HepG2 (cell line): Measurements from ENCODE around the gene RPS17. TPM values are rescaled to one million over a fixed set of nuclear protein-coding genes. Genes with fewer than 3 reads are reported as not detected.
"Not testable (repeated sequence)": the region's sequence is repeated elsewhere in the genome, so short reads cannot be mapped to it uniquely, and the experiment has no call there.

Experiments used
- ATAC-seq: fragments of 200-7000 bp; cut with Tn5 transposase; 3 replicates; pipeline ENCODE4 v1.9.1; 2020; ENCODE audit warnings: mild to moderate bottlenecking, moderate library complexity
- BruUV-seq: library from RNA; stranded (reverse); fragments of 400-500 nt; replicated peaks from 2 replicates; lab custom pipeline; 2021; lab: Mats Ljungman, UMichigan
- CTCF ChIA-PET: fragments of 300-600 bp; formaldehyde crosslinking; extraction: SDS; loops from one replicate; lab custom pipeline; 2021; ENCODE audit warnings: low total read pairs, inconsistent platforms, low intra/inter-chr PET ratio; lab: Yijun Ruan, JAX
- POLR2A ChIA-PET: fragments of 350-600 bp; sonication (Branson Sonifier 250); formaldehyde crosslinking; loops from one replicate; lab custom pipeline; 2020; ENCODE audit warnings: antibody characterized with exemption, inconsistent platforms; lab: Yijun Ruan, JAX
- DNase-seq: peaks from one replicate; pipeline ENCODE4 v3.0.0-alpha.2; 2015; ENCODE audit warnings: low spot score
- FAIRE-seq: peaks from 3 replicates; lab custom pipeline; 2011; peaks lifted over from hg19 to GRCh38; lab: Jason Lieb, UNC
- H2AFZ ChIP-seq: one replicate; pipeline ENCODE4 v1.6.1; 2011; ENCODE audit warnings: low read length, inconsistent platforms
- H3K27ac ChIP-seq: fragments of 300-600 bp; 3 replicates; pipeline ENCODE4 v1.8.0; 2011; ENCODE audit warnings: mixed run types, mild to moderate bottlenecking, mixed read lengths, low read length, inconsistent platforms; ENCODE audit not compliant: insufficient read depth; ENCODE audit errors: extremely low read length
- H3K27me3 ChIP-seq, 2 experiments: fragments of 200-600 bp in 1 of 2; 2 replicates in 1 of 2; 3 replicates in 1 of 2; pipeline versions ENCODE4 v1.6.0 to v1.8.0; 2011; ENCODE audit warnings: low read length in 2 of 2, mild to moderate bottlenecking in 2 of 2, moderate library complexity in 2 of 2, inconsistent platforms in 1 of 2; ENCODE audit not compliant: insufficient read depth in 2 of 2, control insufficient read depth in 1 of 2
- H3K36me3 ChIP-seq, 2 experiments: fragments of 200-600 bp in 1 of 2; replicated peaks in 1 of 2; 2 replicates in 1 of 2; 3 replicates in 1 of 2; pipeline versions ENCODE4 v1.5.1 to v1.8.0; 2011; ENCODE audit warnings: low read length in 2 of 2, inconsistent platforms in 1 of 2; ENCODE audit not compliant: insufficient read depth in 2 of 2, control insufficient read depth in 1 of 2
- H3K4me1 ChIP-seq: 2 replicates; pipeline ENCODE4 v1.5.1; 2012; ENCODE audit warnings: low read length, inconsistent platforms; ENCODE audit not compliant: insufficient read depth
- H3K4me2 ChIP-seq: 2 replicates; pipeline ENCODE4 v1.6.0; 2011; ENCODE audit warnings: low read depth, low read length, inconsistent platforms
- H3K4me3 ChIP-seq, 3 experiments: fragments of 200-600 bp in 1 of 3; sonication (generic), shearing (Covaris generic) in 1 of 3; replicated peaks in 1 of 3; 2 replicates each; pipeline ENCODE4 v1.5.1; 2011 to 2016; ENCODE audit warnings: low read length in 3 of 3, inconsistent platforms in 2 of 3, low read depth in 2 of 3, mild to moderate bottlenecking in 2 of 3, control low read depth in 1 of 3, mixed read lengths in 1 of 3; ENCODE audit not compliant: insufficient read depth in 1 of 3
- H3K79me2 ChIP-seq: one replicate; pipeline ENCODE4 v1.6.1; 2011; ENCODE audit warnings: low read length, inconsistent platforms; ENCODE audit not compliant: insufficient read depth
- H3K9ac ChIP-seq: 2 replicates; pipeline ENCODE4 v1.6.0; 2011; ENCODE audit warnings: mild to moderate bottlenecking, low read depth, low read length, inconsistent platforms; ENCODE audit not compliant: insufficient read depth
- H3K9me3 ChIP-seq: 2 replicates; pipeline ENCODE4 v1.5.1; 2012; ENCODE audit warnings: mild to moderate bottlenecking, low read length
- H4K20me1 ChIP-seq: 2 replicates; pipeline ENCODE4 v1.6.0; 2011; ENCODE audit warnings: inconsistent platforms, mild to moderate bottlenecking, low read length, moderate library complexity; ENCODE audit not compliant: insufficient read depth
- HNF4A ChIP-seq: sonication (generic); formaldehyde crosslinking; IDR thresholded peaks from 2 replicates; pipeline ENCODE4 v1.4.0; 2020; ENCODE audit warnings: missing genetic modification reagents
- NR3C1 ChIP-seq: sonication (generic); formaldehyde crosslinking; IDR thresholded peaks from 2 replicates; pipeline ENCODE4 v1.4.0; 2020; ENCODE audit warnings: missing genetic modification reagents
- PHF5A ChIP-seq: IDR thresholded peaks from one replicate; pipeline ENCODE4 v1.6.1; 2018; ENCODE audit warnings: low read depth, missing genetic modification reagents; ENCODE audit not compliant: unreplicated experiment
- SMAD1 ChIP-seq: sonication (generic); formaldehyde crosslinking; IDR thresholded peaks from 2 replicates; pipeline ENCODE4 v1.4.0; 2020; ENCODE audit warnings: missing genetic modification reagents, low read depth, mild to moderate bottlenecking, borderline replicate concordance
- TCF7 ChIP-seq: sonication (generic); IDR thresholded peaks from 2 replicates; pipeline ENCODE4 v1.6.1; 2016; ENCODE audit warnings: antibody characterized with exemption, low read depth
- XBP1 ChIP-seq: sonication (generic); formaldehyde crosslinking; IDR thresholded peaks from 2 replicates; pipeline ENCODE4 v1.5.0; 2020; ENCODE audit warnings: missing genetic modification reagents
- ZNF275 ChIP-seq: sonication (generic); formaldehyde crosslinking; IDR thresholded peaks from 2 replicates; pipeline ENCODE4 v1.8.0; 2022; ENCODE audit warnings: missing genetic modification reagents, mild to moderate bottlenecking, inconsistent platforms, borderline replicate concordance
- ZNF878 ChIP-seq: sonication (generic); formaldehyde crosslinking; IDR thresholded peaks from 2 replicates; pipeline ENCODE4 v1.8.1; 2023; ENCODE audit warnings: mild to moderate bottlenecking, missing genetic modification reagents, moderate library complexity
- WGBS: methylation state at CpG from one replicate; pipeline ENCODE4 v1.1.6; 2017; ENCODE audit warnings: low lambda C conversion rate; 5-methylcytosine and 5-hydroxymethylcytosine counted together
- in situ Hi-C: cut with HindIII; loops from 2 replicates; pipeline ENCODE4 v1.10.0; 2017; ENCODE audit warnings: low pct_unique_long_range_greater_than_20kb; ENCODE audit not compliant: extremely low pct_ligation_motif_present
- intact Hi-C: fragments of 100-400 bp; cut with micrococcal nuclease; formaldehyde crosslinking; loops from one replicate; pipeline ENCODE4 v1.10.0; 2022; ENCODE audit not compliant: unreplicated experiment
- polyA plus RNA-seq, 8 experiments: library from polyadenylated mRNA; depleted of rRNA in 3 of 8; stranded (reverse) in 7 of 8; unstranded in 1 of 8; fragments of >200 nt; fragmentation: Illumina TruSeq in 4 of 8; extraction: Trizol in 4 of 8; gene quantifications; 2 replicates each; pipeline versions ENCODE4 v1.2.1 to v1.2.3, GENCODE V29; 2011 to 2016; ENCODE audit warnings: low read depth in 4 of 8, missing spikeins in 1 of 8, mixed read lengths in 1 of 8; ENCODE audit not compliant: insufficient read depth in 1 of 8
- total RNA-seq, 5 experiments: library from RNA; depleted of rRNA; stranded (reverse); fragments of >200 nt; fragmentation: Illumina TruSeq; extraction: Trizol; gene quantifications; 2 replicates each; pipeline ENCODE4 v1.2.3, GENCODE V29; 2016; ENCODE audit warnings: low read depth in 1 of 5

RPS17 gene
- total and polyA plus RNA-seq, 2 of the 13 experiments (the other 11 are each of a cell fraction or from before 2014, with no cell fraction given): 2,570 to 5,021 TPM

DNA sequence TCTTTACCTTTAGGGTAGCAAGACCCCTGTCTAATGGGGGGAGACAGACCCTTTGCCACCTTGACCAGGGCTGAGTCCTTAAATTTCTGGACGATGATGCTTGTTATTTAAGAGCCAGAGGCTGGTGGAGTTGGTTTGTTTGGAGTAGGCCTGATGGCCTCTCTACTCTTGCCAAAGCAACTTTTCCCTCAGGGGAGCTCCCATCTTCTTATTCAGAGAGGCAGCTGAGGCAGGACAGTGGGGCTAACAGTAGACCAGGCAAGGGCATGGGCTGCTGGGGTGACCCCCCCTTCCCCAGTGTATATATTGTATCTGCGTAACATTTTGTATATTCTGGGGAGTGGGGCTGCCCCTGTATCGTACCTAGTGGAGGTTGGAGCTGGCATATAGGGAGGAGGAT lies 10.3 kb downstream of the RPS17 start:
- DNase-seq: no peak
- no peak overlapping the region for H3K4me2 ChIP-seq
- no peak overlapping the region for H3K9ac ChIP-seq
- ChIA-PET CTCF (no interaction called here), POLR2A (interaction anchor here (1.8 kb wide), 1 partner anchor 10 kb away, joined by 17 read pairs; the partner anchor contains the start of gene RPS17)
- no peaks in the 10 kb centered on the region for H4K20me1 ChIP-seq
- H3K27me3 ChIP-seq: no peaks in the 10 kb centered on the region
- in situ Hi-C loops (no loop called here), intact Hi-C loops (loop anchor here (2.0 kb wide), 1 partner anchor 471 kb away; no protein-coding TSS in a partner anchor)
- H3K36me3 ChIP-seq: peaks cover 4 to 9% of the 10 kb centered on the region in 2 experiments; a peak in 2 of 5 replicates
- H3K27ac ChIP-seq: no peak overlapping the region
- H3K9me3 ChIP-seq: no peaks in the 10 kb centered on the region
- no peaks in the 10 kb centered on the region for H3K4me1 ChIP-seq
- BruUV-seq: no TSS peak
- no peak for ATAC-seq
- no peak overlapping the region for H3K4me3 ChIP-seq
- H2AFZ ChIP-seq: no peak overlapping the region
- H3K79me2 ChIP-seq: no peaks in the 10 kb centered on the region
- FAIRE-seq: no peak
- WGBS: 69% methylated on average over 3 of the region's 3 CpGs
- TF ChIP-seq PHF5A (CRISPR knock-in tag): no peak
- no peak for TF ChIP-seq NR3C1 (CRISPR knock-in tag)
- no peak for TF ChIP-seq ZNF275 (CRISPR knock-in tag)
- TF ChIP-seq TCF7: no peak
- TF ChIP-seq XBP1 (CRISPR knock-in tag): no peak
- TF ChIP-seq SMAD1 (CRISPR knock-in tag): no peak
- no peak for TF ChIP-seq ZNF878 (CRISPR knock-in tag)
- TF ChIP-seq HNF4A (CRISPR knock-in tag): no peak

DNA sequence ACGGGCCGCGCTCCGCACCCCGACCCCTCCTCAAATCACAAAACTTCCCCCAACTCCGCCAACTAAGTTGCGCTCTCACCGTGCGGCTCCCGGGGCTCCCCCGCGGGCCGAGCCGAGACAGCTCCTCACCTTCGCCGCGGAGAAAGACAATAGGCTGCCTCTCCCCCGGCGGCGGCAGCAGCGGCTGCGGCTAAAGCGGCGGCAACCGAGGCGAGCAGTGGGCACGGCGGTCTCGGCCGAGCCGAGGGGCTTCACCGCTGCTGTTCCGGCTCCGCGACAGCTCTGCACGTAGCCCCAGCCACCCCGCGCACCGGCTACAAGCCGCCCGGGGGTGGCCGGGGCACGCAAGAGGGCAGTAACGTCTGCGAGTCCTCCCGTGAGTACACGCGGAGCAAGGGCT lies 26.7 kb downstream of the RPS17 start:
- H2AFZ ChIP-seq, in situ Hi-C loops, H3K79me2 ChIP-seq, H4K20me1 ChIP-seq, DNase-seq, ATAC-seq, CTCF ChIA-PET, H3K9ac ChIP-seq, H3K4me1 ChIP-seq, H3K27me3 ChIP-seq, H3K27ac ChIP-seq, H3K36me3 ChIP-seq, POLR2A ChIA-PET, H3K4me3 ChIP-seq, FAIRE-seq, intact Hi-C loops, BruUV-seq, H3K9me3 ChIP-seq, H3K4me2 ChIP-seq: not testable (repeated sequence)
- WGBS: no CpG with 5 or more reads among the region's 48 CpGs

DNA sequence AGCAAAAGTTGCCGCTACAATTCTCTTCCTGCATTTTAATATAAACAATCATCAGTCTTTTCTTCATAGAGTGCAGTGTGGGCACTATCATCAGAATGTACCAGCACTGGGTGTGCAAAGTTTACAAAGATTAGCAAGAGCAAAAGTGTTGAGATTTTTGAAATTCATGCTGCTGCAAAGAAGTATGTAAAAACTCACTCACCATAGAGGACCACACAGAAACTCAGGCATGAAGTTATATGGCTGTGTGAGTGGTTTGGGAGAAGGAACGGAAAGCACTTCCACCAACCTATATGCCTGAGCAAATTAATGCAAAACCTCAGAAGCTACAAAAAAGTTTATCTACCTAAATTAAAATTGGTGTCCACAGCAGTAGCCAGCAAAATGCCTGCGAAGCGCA lies 32.6 kb downstream of the RPS17 start:
- BruUV-seq, FAIRE-seq, H3K27ac ChIP-seq, ATAC-seq, H3K36me3 ChIP-seq, H3K4me1 ChIP-seq, H2AFZ ChIP-seq, H4K20me1 ChIP-seq, H3K9me3 ChIP-seq, in situ Hi-C loops, POLR2A ChIA-PET, H3K79me2 ChIP-seq, DNase-seq, intact Hi-C loops, H3K4me3 ChIP-seq, H3K9ac ChIP-seq, CTCF ChIA-PET, H3K4me2 ChIP-seq, H3K27me3 ChIP-seq: not testable (repeated sequence)
- WGBS: 96% methylated on average over 2 of the region's 4 CpGs
